Panc1 (cell line): Measurements from ENCODE around the gene SMG1. TPM values are rescaled to one million over a fixed set of nuclear protein-coding genes. Genes with fewer than 3 reads are reported as not detected.

Experiments used
- ATAC-seq: fragments of 200-7000 bp; cut with Tn5 transposase; 2 replicates; pipeline ENCODE4 v1.9.1; 2020; ENCODE audit warnings: mild to moderate bottlenecking, moderate library complexity
- BruUV-seq: library from RNA; stranded (reverse); fragments of 400-500 nt; replicated peaks from 2 replicates; lab custom pipeline; 2021; lab: Mats Ljungman, UMichigan
- CTCF ChIA-PET: fragments of 300-600 bp; sonication (Branson Sonifier 250); formaldehyde crosslinking; loops from one replicate; lab custom pipeline; 2022; ENCODE audit warnings: antibody characterized with exemption; lab: Charles Lee
- POLR2A ChIA-PET: fragments of 300-600 bp; sonication (Branson Sonifier 250); formaldehyde crosslinking; loops from one replicate; lab custom pipeline; 2022; ENCODE audit warnings: antibody characterized with exemption; lab: Charles Lee
- DNase-seq: peaks from one replicate; pipeline ENCODE4 v3.0.0-alpha.2; 2010; ENCODE audit warnings: low read depth, low spot score
- H3K27ac ChIP-seq: 2 replicates; pipeline ENCODE4 v1.5.1; 2011; ENCODE audit warnings: mild to moderate bottlenecking, low read length, inconsistent platforms
- H3K27me3 ChIP-seq: fragments of 200-500 bp; sonication (Bioruptor generic); 2 replicates; pipeline ENCODE4 v1.6.0; 2014; ENCODE audit warnings: low read length, inconsistent platforms; ENCODE audit not compliant: control insufficient read depth, insufficient read depth
- H3K36me3 ChIP-seq: fragments of 200-500 bp; sonication (Bioruptor generic); 2 replicates; pipeline ENCODE4 v1.5.1; 2014; ENCODE audit warnings: inconsistent platforms, mild to moderate bottlenecking, low read length, moderate library complexity; ENCODE audit not compliant: control insufficient read depth, insufficient read depth
- H3K4me1 ChIP-seq: 2 replicates; pipeline ENCODE4 v1.5.1; 2011; ENCODE audit warnings: inconsistent platforms, mild to moderate bottlenecking, low read length, moderate library complexity; ENCODE audit not compliant: control insufficient read depth, insufficient read depth
- H3K4me3 ChIP-seq, 2 experiments: 2 replicates each; pipeline ENCODE4 v1.5.1; 2011 to 2012; ENCODE audit warnings: low read depth in 2 of 2, low read length in 2 of 2, mild to moderate bottlenecking in 2 of 2, inconsistent platforms in 1 of 2, moderate library complexity in 1 of 2
- H3K9me3 ChIP-seq: fragments of 200-500 bp; sonication (Bioruptor generic); 2 replicates; pipeline ENCODE4 v1.5.1; 2014; ENCODE audit warnings: low read depth, mild to moderate bottlenecking, inconsistent platforms, low read length, moderate library complexity; ENCODE audit not compliant: control insufficient read depth, insufficient read depth
- CTCF ChIP-seq: fragments of 450-650 bp; IDR thresholded peaks from 2 replicates; pipeline ENCODE4 v1.5.1; 2017; ENCODE audit warnings: mild to moderate bottlenecking
- POLR2AphosphoS5 ChIP-seq: IDR thresholded peaks from 2 replicates; pipeline ENCODE4 v1.6.1; 2012; ENCODE audit warnings: mild to moderate bottlenecking, low read depth, low read length, moderate library complexity
- REST ChIP-seq, 2 experiments: IDR thresholded peaks; 2 replicates each; pipeline ENCODE4 v1.6.1; 2011 to 2012; ENCODE audit warnings: low read depth in 2 of 2, control low read depth in 1 of 2, low read length in 1 of 2, mild to moderate bottlenecking in 1 of 2, moderate library complexity in 1 of 2; ENCODE audit not compliant: insufficient read depth in 1 of 2
- SIN3A ChIP-seq: IDR thresholded peaks from 2 replicates; pipeline ENCODE4 v1.6.1; 2012; ENCODE audit warnings: low read depth, mild to moderate bottlenecking, low read length, moderate library complexity, borderline replicate concordance; ENCODE audit not compliant: insufficient read depth
- TCF7L2 ChIP-seq: IDR thresholded peaks from 2 replicates; pipeline ENCODE4 v1.6.1; 2011; ENCODE audit warnings: mild to moderate bottlenecking, low read depth, low read length, inconsistent platforms
- in situ Hi-C: cut with HindIII; loops from 2 replicates; pipeline ENCODE4 v1.10.0; 2016; ENCODE audit warnings: low sequenced_read_pairs, low pct_unique_long_range_greater_than_20kb
- intact Hi-C: fragments of 100-400 bp; cut with micrococcal nuclease; formaldehyde crosslinking; loops from one replicate; pipeline ENCODE4 v1.10.0; 2022; ENCODE audit not compliant: unreplicated experiment
- total RNA-seq: library from RNA; stranded (reverse); gene quantifications from one replicate; pipeline ENCODE4 v1.2.1, GENCODE V29; 2021; ENCODE audit not compliant: unreplicated experiment

Gene SMG1
- total RNA-seq, 1 experiment from 2014 or later: 113 TPM

- Histone ChIP-seq H3K9me3 (no peaks in the 10 kb centered on the region), H3K4me3 (no peak overlapping the region), H3K27ac (no peak overlapping the region), H3K27me3 (no peaks in the 10 kb centered on the region), H3K36me3 (no peaks in the 10 kb centered on the region), H3K4me1 (peaks cover 7% of the 10 kb centered on the region; the same call in 1 of the 2 replicates)
- intact Hi-C loops: no loop called here
- ATAC-seq: no peak
- no TSS peak for BruUV-seq
- in situ Hi-C loops: no loop called here
- CTCF ChIA-PET: interaction anchor here (0.6 to 1.0 kb wide), 3 partner anchors 8 to 20 kb away, joined by 3 to 4 read pairs (median 3); no protein-coding TSS in a partner anchor
- TF ChIP-seq TCF7L2: no peak
- no peak for DNase-seq
- POLR2A ChIA-PET: interaction anchor here (0.7 kb wide), 1 partner anchor 97 kb away, joined by 3 read pairs; no protein-coding TSS in a partner anchor
Measured at GRCh38 chr16:18936727-18937340, 10.6 kb upstream of the SMG1 start.

GRCh38 chr16:18933501-18933900, 7.3 kb upstream of the SMG1 start:
- TF ChIP-seq POLR2AphosphoS5 (no peak), CTCF (no peak), TCF7L2 (no peak), SIN3A (no peak), REST (IDR thresholded peaks at IDR 0.05; ENCODE audit: insufficient read depth in 1 of 2, low read depth in 2 of 2, low read length in 1 of 2) (no peak)
- no peak overlapping the region for H3K4me3 ChIP-seq
- no peaks in the 10 kb centered on the region for H3K9me3 ChIP-seq
- no peaks in the 10 kb centered on the region for H3K27me3 ChIP-seq
- no peak overlapping the region for H3K27ac ChIP-seq
- BruUV-seq: no TSS peak
- no peaks in the 10 kb centered on the region for H3K36me3 ChIP-seq
- POLR2A ChIA-PET: no interaction called here
- CTCF ChIA-PET: no interaction called here
- ATAC-seq: no peak
- in situ Hi-C loops (no loop called here), intact Hi-C loops (no loop called here)
- peaks cover 7% of the 10 kb centered on the region; the same call in 1 of the 2 replicates for H3K4me1 ChIP-seq
- DNase-seq: no peak
